Activated T-cell treated with anti-CD3 and anti-CD28 coated beads for 4 hours (primary cell): ENCODE measurements around the gene HIPK2.

Experiments
- DNase-seq: peaks from one replicate; pipeline ENCODE4 v3.0.0-alpha.2; 2020

HIPK2 gene

DNA sequence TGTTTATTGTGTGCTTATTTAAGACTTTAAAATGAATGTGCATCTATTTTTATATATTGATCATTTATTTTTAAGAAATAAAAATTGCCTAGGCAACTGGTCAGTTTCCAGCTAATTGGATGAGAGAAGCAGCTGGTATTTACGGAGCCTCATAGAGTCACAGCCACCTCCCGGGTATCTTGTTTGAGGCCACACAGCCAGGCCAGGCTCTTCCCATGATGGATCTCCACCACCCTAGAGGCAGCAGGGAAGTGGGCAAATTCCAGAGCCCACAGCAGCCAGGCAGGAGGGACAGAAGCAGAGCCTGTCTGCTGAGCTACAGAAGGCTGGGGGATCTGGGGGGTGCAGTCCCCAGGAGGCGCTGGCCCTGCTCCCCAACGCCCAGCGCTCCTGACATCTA lies 192.8 kb downstream of the HIPK2 start:
- DNase-seq = no peak

- DNase-seq = no peak
Measured at GRCh38 chr7:139583826-139584553, 193.8 kb downstream of the HIPK2 start.

DNA sequence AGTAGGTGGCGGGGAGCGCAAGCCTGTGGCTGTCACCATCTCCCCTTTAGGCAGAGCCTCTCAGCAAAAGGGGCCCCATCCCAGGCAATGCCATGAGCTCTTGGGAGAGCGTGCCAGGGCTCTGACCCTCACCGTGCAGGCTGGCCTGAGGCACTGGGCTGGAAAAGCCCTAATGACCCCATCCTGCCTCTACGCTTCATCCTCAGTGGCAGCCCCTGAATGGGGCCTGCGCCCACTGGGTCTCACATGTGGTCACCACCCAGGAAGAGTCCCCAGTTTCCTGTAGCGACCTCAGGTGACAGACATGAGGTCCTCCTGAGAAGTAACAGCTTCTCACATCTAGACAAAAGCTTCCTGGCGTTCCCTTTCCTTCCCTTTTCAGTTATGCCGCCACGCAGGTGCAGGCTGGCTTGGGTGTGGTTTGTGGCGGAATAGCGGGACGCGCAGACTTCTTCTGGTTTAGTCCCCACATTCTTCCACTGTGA lies 195.1 kb downstream of the HIPK2 start:
- DNase-seq = no peak

DNA sequence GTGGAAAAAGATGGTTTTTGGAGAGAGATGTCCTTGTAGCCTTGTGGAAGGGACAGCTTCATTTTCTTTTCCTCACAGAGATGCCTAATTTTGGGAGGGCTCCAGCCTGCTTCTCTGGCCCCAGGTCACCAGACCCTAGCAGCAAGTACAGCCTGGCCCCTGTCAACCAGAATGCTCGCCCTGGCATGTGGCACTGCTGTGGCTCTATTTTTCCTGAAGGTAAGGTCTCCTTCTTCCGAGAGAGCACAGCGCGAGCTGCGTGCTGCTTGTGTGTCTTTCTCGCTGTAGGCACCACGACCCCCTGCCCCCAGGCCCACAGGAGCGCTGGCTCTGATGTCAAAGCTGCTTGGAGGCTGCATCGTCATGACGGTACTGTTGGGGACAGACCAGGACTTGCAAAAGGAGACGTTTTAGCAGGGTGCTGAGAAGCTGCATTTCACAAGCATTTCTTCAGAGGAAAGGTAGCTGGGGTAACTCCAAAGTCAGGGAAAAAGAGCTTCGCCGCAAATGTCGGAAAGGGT lies 195.6 kb downstream of the HIPK2 start:
- no peak for DNase-seq

DNA sequence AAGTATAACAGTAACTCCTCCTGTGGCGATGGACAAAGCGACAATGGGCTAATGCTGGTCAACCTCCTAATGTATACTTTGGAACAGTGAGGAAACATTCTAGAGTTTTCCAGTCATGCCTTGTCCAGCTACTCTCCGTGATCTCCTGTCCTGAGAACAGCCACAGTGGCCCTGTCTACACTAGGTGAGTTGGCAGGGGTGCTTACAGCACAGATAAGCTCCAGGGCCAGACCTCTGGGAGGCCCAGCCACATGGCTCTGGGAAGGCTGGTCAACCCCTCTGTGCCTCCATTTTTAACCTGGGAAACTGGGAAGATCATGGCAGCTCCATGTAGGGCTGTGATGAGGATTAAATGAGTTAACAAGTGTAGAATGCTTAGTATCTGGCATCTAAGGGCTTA lies 197.4 kb downstream of the HIPK2 start:
- no peak for DNase-seq

GRCh38 chr7:139576179-139576973 lies 201.4 kb downstream of the HIPK2 start:
- DNase-seq = no peak

DNA sequence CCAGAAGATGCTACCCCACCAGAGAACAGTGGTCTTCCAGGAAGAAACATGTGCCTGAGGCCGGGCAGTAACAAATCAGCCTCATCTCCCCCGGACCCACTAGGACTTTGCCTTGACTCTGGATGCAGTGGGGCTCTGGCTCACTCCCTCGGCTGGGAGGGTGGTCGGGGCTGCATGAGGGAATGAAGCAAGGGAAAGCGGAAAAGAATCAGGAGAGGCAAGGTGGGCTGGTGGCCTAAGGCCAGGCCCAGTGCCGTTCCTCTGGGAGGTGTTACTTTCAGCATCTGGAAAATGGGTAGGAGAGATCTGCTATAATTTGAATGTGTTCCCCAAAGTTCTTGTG lies 202.5 kb downstream of the HIPK2 start:
- no peak for DNase-seq

DNA sequence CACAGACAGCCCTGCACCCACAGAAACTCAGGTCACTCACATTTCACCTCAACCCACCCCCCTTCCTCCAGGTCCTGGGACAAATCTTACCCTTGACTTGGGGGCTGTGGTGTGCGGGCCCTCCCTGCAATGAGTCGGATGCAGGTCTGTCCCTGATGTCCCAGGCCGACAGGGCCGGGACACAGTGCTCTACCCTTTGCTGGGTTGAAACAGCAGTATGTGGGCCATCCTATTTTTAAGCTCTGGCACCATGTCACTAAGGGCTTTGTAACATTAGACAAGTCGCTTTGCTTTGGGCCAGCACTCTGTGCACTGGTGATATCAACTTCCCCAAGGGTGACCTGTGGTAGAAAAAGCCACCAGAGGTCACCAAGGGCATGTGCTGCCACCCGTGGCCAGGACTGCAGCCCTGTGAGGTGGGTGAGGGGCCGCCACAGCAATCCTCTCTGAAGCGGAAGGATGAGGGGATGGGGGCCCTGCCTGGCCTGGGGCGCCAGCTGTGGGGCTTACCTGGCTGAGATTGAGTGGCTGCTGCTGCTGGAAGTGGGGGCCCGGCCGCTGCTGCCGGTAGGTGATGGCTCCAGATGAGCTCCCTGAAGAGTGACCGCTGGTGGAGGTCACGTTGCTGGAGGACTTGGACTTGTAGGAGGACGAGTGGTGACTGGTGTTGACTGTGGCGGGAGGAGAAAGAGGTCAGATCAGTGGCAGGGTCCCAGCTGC lies 203.0 kb downstream of the HIPK2 start:
- DNase-seq = no peak

DNA sequence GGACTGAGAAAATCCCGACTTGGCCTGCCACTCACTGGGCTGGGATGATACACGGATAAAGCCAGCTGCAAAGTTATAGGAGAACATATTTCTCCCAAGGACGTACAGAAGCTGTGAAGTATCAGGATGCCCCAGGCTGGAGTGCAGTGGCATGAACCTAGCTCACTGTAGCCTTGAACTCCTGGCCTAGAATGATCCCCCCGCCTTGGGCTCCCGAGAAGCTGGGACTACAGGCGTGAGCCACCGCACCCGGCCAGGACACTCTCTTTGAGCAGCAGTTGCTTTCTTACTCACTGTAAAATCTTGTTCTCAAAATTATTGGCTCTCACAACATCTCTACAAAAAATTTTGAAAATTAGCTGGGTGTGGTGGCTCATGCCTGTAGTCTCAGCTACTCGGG lies 203.9 kb downstream of the HIPK2 start:
- DNase-seq = no peak

DNA sequence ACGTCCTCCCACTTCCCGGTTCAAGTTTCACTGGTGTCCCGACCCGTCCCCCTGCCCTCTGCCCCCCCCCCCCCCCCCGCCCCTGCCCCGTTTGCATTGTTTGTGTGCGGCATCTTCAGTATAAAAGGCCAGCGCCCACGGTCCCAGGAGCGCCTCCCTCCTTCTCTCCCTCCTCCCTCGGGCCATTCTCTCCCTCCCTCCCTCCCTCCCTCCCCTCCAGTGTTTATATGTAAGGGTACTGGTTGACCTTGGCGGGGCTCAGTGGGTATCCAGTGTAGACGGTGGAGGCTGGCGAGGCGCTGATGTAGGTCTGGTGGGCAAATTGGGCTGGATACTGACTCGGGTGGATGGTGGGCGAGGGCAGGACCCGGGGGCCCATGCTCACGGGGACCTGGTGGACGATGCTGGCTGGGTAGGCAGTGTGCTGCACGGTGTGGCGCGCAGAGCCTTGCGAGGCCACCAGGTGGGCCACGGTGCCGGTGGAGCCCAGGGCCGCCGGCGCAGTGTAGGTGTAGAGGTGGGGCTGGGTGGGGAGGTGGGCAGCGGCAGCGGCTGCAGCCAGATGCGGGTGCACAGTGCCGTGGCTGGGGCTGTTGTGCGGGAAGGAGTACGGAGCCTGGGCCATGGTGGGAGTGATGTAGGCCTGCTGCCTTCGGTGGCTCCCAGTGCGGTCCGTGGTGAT lies 205.0 kb downstream of the HIPK2 start:
- no peak for DNase-seq

DNA sequence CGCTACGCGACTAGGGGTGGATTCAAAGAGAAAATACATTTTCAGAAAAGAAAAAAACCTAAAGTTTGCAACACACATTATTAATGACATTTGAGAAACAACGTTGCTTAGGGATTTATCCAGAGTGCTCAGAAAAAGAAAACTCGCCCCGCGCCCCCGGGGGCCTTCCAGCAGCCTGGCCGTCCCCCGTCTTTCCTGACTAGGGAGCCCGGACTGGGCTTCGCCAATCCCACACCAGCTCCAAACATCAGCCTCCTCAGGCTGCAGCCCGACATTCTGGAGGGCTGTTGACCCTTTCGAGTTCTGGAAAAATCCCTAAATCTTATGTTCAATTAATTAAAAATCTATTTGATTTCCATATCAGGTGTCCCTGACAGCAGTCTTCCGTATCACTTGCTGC lies 205.7 kb downstream of the HIPK2 start:
- no peak for DNase-seq

GRCh38 chr7:139571651-139572050 lies 206.1 kb downstream of the HIPK2 start:
- no peak for DNase-seq

GRCh38 chr7:139571190-139571589 lies 206.6 kb downstream of the HIPK2 start:
- no peak for DNase-seq

- DNase-seq = no peak
Measured at GRCh38 chr7:139570626-139571025, 207.2 kb downstream of the HIPK2 start.

- DNase-seq = no peak
Measured at GRCh38 chr7:139570119-139570518, 207.7 kb downstream of the HIPK2 start.

GRCh38 chr7:139568813-139569490 lies 208.8 kb downstream of the HIPK2 start:
- no peak for DNase-seq

GRCh38 chr7:139568346-139568675 lies 209.5 kb downstream of the HIPK2 start:
- no peak for DNase-seq

DNA sequence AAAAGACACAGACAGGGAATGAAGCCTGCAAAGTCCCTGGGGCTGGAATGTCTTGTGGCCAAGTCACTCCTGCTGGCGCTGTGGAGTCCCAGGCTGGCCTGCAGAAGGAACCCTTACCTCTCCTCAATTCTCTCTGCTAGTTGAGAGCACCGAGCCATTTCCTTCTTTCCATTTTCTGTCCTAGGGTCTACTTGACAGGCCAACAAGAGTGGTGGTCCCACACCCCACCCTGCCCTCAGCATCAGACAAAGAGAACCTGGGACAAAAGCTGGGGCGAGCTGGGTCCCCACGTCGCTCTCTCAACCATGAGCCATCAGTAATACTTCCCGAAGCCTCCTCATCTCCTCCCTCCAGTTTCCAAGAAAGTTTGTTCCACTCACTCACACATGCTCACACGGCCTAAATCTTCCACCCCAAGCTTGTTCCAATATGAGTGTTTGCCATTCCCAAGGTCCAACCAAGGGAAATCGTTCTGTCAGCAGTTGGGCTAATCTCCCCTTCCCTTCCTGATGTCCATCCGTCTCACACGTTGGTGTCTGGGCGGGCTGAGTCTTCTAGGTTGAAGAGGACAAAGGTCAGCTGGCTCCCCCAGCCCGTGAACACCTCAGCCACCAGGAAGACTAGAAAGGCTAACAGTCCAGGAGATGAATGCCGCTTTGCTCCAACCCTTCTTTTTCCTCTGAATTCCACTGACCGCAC lies 210.0 kb downstream of the HIPK2 start:
- no peak for DNase-seq

- no peak for DNase-seq
Measured at GRCh38 chr7:139566736-139567646, 210.8 kb downstream of the HIPK2 start.

DNA sequence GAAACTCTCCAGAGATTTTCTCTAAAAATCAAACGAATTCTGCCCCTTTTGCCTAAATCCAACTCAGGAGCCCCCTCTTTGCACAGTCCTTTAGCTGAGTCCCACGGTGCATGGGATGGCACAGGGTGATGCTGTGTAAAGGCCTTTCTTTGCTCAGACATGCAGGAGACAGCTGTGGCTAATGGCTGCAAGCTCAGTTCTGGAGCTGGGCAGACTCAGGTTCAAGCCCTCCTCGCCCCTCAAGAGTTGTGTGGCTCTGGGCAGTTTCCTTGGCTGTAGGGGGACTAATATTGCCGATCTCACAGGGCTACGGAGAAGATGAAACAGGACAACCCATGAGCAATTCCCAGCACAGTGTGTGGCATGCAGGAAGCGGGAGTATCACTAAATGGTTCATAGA lies 211.7 kb downstream of the HIPK2 start:
- DNase-seq = no peak

- DNase-seq = no peak
Measured at GRCh38 chr7:139563856-139564255, 213.9 kb downstream of the HIPK2 start.
